ENCODE data around the gene RALGAPA2.

RALGAPA2 gene

DNA sequence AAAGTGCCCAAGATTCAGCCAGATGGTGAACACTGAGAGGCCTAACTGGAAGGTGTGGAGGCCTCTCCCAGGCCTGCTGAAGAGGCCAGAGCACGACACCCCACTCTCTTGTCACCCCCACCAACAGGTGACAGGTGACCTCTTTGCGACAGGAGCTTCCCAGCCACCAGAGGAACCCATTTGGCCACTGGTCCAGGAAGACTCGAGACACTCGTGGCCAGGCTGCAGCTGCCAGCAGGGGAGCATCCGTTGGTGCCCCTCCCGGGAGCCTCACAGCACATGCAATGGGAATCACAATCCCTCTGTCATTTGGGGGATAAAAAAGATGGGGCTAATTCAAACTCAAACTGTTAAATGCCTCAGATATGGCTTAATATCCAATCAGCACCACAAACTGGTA lies 181.2 kb downstream of the RALGAPA2 start:
- Histone ChIP-seq H3K4me3 (replicated peaks; ENCODE audit: insufficient read depth, low read length) (no peak overlapping the region), H3K27me3 (ENCODE audit: insufficient read depth, poor library complexity, severe bottlenecking) (no peaks in the 10 kb centered on the region), H3K27ac (replicated peaks) (no peak overlapping the region)
- no peak for DNase-seq (ENCODE audit: low read depth in 1 of 2, low spot score in 1 of 2)
- TF ChIP-seq SPI1 (IDR thresholded peaks at IDR 0.05; ENCODE audit: borderline replicate concordance, low read depth), result no peak

DNA sequence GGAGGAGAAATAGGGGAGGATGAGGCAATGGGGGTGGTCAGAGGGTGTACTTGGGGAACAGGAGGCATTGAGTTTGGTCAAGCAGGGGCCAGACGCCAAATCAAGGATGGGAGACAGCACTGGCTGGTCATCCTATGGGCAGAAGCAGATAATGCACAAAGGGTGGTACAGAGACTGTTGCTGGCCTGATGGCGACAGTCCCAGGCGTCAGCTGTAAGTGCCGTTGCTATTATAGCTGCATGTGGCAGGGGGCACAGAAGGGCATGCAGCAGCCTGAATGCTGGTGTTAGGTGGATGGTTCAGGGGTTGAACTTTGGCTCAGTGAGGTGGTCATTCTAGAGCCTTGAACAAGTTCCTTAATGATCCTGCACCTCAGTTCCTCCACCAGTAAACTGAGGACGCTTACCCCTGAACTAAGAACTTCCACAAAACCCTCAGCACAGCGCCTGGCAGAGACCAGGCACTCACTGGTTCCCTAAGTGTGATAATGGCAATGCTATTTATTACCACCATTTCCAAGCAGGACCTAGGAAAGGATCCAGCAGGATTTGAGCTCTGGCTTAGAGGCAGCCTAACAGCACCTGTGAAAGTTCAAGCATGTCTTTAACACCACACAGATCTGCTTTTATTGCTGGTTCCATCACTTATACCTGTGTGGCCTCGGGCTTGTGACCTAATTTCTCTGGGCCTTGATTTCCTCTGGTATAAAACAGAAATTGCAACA lies 181.9 kb downstream of the RALGAPA2 start:
- TF ChIP-seq GABPA (IDR thresholded peaks at IDR 0.05; ENCODE audit: low read depth), result no peak
- TF ChIP-seq, protein P1, sequence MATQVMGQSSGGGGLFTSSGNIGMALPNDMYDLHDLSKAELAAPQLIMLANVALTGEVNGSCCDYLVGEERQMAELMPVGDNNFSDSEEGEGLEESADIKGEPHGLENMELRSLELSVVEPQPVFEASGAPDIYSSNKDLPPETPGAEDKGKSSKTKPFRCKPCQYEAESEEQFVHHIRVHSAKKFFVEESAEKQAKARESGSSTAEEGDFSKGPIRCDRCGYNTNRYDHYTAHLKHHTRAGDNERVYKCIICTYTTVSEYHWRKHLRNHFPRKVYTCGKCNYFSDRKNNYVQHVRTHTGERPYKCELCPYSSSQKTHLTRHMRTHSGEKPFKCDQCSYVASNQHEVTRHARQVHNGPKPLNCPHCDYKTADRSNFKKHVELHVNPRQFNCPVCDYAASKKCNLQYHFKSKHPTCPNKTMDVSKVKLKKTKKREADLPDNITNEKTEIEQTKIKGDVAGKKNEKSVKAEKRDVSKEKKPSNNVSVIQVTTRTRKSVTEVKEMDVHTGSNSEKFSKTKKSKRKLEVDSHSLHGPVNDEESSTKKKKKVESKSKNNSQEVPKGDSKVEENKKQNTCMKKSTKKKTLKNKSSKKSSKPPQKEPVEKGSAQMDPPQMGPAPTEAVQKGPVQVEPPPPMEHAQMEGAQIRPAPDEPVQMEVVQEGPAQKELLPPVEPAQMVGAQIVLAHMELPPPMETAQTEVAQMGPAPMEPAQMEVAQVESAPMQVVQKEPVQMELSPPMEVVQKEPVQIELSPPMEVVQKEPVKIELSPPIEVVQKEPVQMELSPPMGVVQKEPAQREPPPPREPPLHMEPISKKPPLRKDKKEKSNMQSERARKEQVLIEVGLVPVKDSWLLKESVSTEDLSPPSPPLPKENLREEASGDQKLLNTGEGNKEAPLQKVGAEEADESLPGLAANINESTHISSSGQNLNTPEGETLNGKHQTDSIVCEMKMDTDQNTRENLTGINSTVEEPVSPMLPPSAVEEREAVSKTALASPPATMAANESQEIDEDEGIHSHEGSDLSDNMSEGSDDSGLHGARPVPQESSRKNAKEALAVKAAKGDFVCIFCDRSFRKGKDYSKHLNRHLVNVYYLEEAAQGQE (IDR thresholded peaks at IDR 0.05; ENCODE audit: insufficient replicate concordance, low read depth), result no peak
- TF ChIP-seq POLR2AphosphoS5 (IDR thresholded peaks at IDR 0.05; ENCODE audit: low read depth), result no peak
- no peak for TF ChIP-seq SPI1 (IDR thresholded peaks at IDR 0.05; ENCODE audit: borderline replicate concordance, low read depth)
- TF ChIP-seq, protein P2, sequence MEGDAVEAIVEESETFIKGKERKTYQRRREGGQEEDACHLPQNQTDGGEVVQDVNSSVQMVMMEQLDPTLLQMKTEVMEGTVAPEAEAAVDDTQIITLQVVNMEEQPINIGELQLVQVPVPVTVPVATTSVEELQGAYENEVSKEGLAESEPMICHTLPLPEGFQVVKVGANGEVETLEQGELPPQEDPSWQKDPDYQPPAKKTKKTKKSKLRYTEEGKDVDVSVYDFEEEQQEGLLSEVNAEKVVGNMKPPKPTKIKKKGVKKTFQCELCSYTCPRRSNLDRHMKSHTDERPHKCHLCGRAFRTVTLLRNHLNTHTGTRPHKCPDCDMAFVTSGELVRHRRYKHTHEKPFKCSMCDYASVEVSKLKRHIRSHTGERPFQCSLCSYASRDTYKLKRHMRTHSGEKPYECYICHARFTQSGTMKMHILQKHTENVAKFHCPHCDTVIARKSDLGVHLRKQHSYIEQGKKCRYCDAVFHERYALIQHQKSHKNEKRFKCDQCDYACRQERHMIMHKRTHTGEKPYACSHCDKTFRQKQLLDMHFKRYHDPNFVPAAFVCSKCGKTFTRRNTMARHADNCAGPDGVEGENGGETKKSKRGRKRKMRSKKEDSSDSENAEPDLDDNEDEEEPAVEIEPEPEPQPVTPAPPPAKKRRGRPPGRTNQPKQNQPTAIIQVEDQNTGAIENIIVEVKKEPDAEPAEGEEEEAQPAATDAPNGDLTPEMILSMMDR (IDR thresholded peaks at IDR 0.05; ENCODE audit: insufficient read depth, low read length), result no peak
- H3K4me3 ChIP-seq (replicated peaks; ENCODE audit: insufficient read depth, low read length), result no peak overlapping the region
- no peak for DNase-seq (ENCODE audit: low read depth in 1 of 2, low spot score in 1 of 2)
- H3K27me3 ChIP-seq (ENCODE audit: insufficient read depth, poor library complexity, severe bottlenecking), result no peaks in the 10 kb centered on the region
- H3K27ac ChIP-seq (replicated peaks), result no peak overlapping the region

DNA sequence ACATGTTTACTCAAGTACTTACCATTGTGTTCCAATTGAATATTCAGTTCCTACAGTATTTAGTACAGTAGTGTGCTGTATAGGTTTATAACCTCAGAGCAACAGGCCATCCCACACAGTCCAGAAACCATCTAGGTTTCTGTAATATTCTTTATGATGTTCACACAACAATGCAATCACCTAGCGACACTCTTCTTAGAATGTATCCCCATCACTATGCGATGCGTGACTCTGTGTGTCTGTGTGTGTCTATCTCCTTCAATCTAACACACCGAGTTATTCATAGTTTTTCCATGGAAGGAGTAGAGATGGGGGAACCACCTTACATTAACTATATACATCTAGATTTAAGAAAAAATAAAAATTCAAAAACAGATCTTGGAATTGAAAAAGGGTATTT lies 182.8 kb downstream of the RALGAPA2 start:
- no peak for TF ChIP-seq SPI1 (IDR thresholded peaks at IDR 0.05; ENCODE audit: borderline replicate concordance, low read depth)
- TF ChIP-seq, protein P1 (IDR thresholded peaks at IDR 0.05; ENCODE audit: insufficient replicate concordance, low read depth), result no peak
- TF ChIP-seq POLR2AphosphoS5 (IDR thresholded peaks at IDR 0.05; ENCODE audit: low read depth), result no peak
- TF ChIP-seq, protein P2 (IDR thresholded peaks at IDR 0.05; ENCODE audit: insufficient read depth, low read length), result no peak
- no peak for TF ChIP-seq GABPA (IDR thresholded peaks at IDR 0.05; ENCODE audit: low read depth)
- H3K4me3 ChIP-seq (replicated peaks; ENCODE audit: insufficient read depth, low read length), result no peak overlapping the region

DNA sequence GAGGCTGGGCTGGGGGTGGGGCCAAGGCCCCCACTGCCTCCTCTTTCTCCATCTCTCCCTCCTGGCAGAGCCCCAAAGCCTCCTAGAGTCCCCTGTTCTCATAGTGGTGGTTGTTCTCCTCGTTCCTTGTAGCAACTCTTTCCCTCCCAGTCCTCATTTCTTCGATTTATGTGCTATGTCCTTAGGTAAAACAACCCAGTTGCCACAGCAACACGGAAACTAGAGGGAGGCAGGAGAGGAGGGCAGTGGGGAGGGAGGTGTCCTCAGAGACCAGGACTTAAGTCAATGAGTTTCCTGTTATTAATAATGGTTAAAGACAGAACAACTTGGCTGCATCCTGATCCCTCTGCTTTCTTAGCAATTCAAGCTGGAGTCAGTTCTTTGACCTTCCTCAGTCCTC lies 183.6 kb downstream of the RALGAPA2 start:
- no peak overlapping the region for H3K27ac ChIP-seq (replicated peaks)
- DNase-seq (ENCODE audit: low read depth in 1 of 2, low spot score in 1 of 2), result no peak
- H3K4me3 ChIP-seq (replicated peaks; ENCODE audit: insufficient read depth, low read length), result no peak overlapping the region
- H3K27me3 ChIP-seq (ENCODE audit: insufficient read depth, poor library complexity, severe bottlenecking), result no peaks in the 10 kb centered on the region
- TF ChIP-seq GABPA (IDR thresholded peaks at IDR 0.05; ENCODE audit: low read depth), result no peak
- TF ChIP-seq, protein P1 (IDR thresholded peaks at IDR 0.05; ENCODE audit: insufficient replicate concordance, low read depth), result no peak
- TF ChIP-seq POLR2AphosphoS5 (IDR thresholded peaks at IDR 0.05; ENCODE audit: low read depth), result no peak
- TF ChIP-seq SPI1 (IDR thresholded peaks at IDR 0.05; ENCODE audit: borderline replicate concordance, low read depth), result no peak

More for the DNA sequence above, 182.8 kb downstream of the RALGAPA2 start:
- H3K27ac ChIP-seq (replicated peaks), result no peak overlapping the region
- no peak for DNase-seq (ENCODE audit: low read depth in 1 of 2, low spot score in 1 of 2)
- no peaks in the 10 kb centered on the region for H3K27me3 ChIP-seq (ENCODE audit: insufficient read depth, poor library complexity, severe bottlenecking)

Measured in HL-60 (cell line).